K562 (cell line): ENCODE measurements around the gene ADPRH. TPM values are rescaled to one million over a fixed set of nuclear protein-coding genes. Genes with fewer than 3 reads are reported as not detected.

Source experiments
- CEBPG ChIP-seq, 3 experiments: fragments of 200-800 bp in 1 of 3; sonication (Bioruptor generic) in 1 of 3; sonication (generic) in 1 of 3; formaldehyde crosslinking in 1 of 3; IDR thresholded peaks in 2 of 3; conservative IDR thresholded peaks in 1 of 3; 2 replicates each; pipeline versions ENCODE4 v1.6.1 to v1.8.0; 2016 to 2022; ENCODE audit warnings: missing compliant biosample characterization in 2 of 3, missing genetic modification characterization in 2 of 3, mild to moderate bottlenecking in 1 of 3, missing genetic modification reagents in 1 of 3
- EP300 ChIP-seq: IDR thresholded peaks from 2 replicates; pipeline ENCODE4 v1.6.1; 2012; ENCODE audit warnings: low read length, improper control_type of control experiment
- JUN ChIP-seq, 2 experiments: sonication (generic) in 1 of 2; formaldehyde crosslinking in 1 of 2; IDR thresholded peaks; 2 replicates each; pipeline versions ENCODE4 v1.6.1 to v1.8.0; 2012 to 2022; ENCODE audit warnings: borderline replicate concordance in 2 of 2, mild to moderate bottlenecking in 2 of 2, improper control_type of control experiment in 1 of 2, low read depth in 1 of 2, low read length in 1 of 2, missing genetic modification reagents in 1 of 2
- JUND ChIP-seq, 2 experiments: IDR thresholded peaks; 2 replicates in 1 of 2; 3 replicates in 1 of 2; pipeline ENCODE4 v1.6.1; 2011; ENCODE audit warnings: borderline replicate concordance in 2 of 2, low read depth in 2 of 2, low read length in 2 of 2, improper control_type of control experiment in 1 of 2, missing biosample characterization in 1 of 2, missing genetic modification characterization in 1 of 2, missing genetic modification reagents in 1 of 2
- L3MBTL2 ChIP-seq: fragments of 450-650 bp; IDR thresholded peaks from 2 replicates; pipeline ENCODE4 v1.6.1; 2016; ENCODE audit warnings: mild to moderate bottlenecking, moderate library complexity
- MTA3 ChIP-seq: fragments of 450-650 bp; formaldehyde crosslinking; IDR thresholded peaks from 2 replicates; pipeline ENCODE4 v1.6.1; 2017; ENCODE audit warnings: mild to moderate bottlenecking, borderline replicate concordance
- POLR2AphosphoS5 ChIP-seq: IDR thresholded peaks from 2 replicates; pipeline ENCODE4 v1.6.1; 2011; ENCODE audit warnings: mild to moderate bottlenecking, low read depth, low read length, moderate library complexity; ENCODE audit not compliant: control insufficient read depth, insufficient read depth
- POLR2G ChIP-seq: fragments of 200-400 bp; formaldehyde crosslinking; IDR thresholded peaks from 2 replicates; pipeline ENCODE4 v1.6.1; 2017; ENCODE audit warnings: low read depth, mild to moderate bottlenecking, antibody characterized with exemption, low read length, moderate library complexity
- POLR3A ChIP-seq: IDR thresholded peaks from 2 replicates; pipeline ENCODE4 v1.6.1; 2011; ENCODE audit warnings: borderline replicate concordance, mild to moderate bottlenecking, moderate library complexity; ENCODE audit not compliant: insufficient read length, insufficient read depth; ENCODE audit errors: extremely low read depth
- RBM15 ChIP-seq: fragments of 200-400 bp; formaldehyde crosslinking; IDR thresholded peaks from 2 replicates; pipeline ENCODE4 v1.6.1; 2018; ENCODE audit warnings: mild to moderate bottlenecking, low read length, moderate library complexity; ENCODE audit not compliant: insufficient read depth
- RHOXF2B ChIP-seq: fragments of 250-450 bp; sonication (Bioruptor Pico); conservative IDR thresholded peaks from 2 replicates; pipeline ENCODE4 v1.5.1; 2021
- STAG1 ChIP-seq: sonication (generic); formaldehyde crosslinking; IDR thresholded peaks from 2 replicates; pipeline ENCODE4 v1.5.0; 2020; ENCODE audit warnings: missing genetic modification reagents, borderline replicate concordance
- ZBED1 ChIP-seq: IDR thresholded peaks from 2 replicates; pipeline ENCODE4 v1.6.1; 2014
- polyA plus RNA-seq, 8 experiments: library from polyadenylated mRNA; depleted of rRNA in 4 of 8; stranded (reverse) in 5 of 8; unstranded in 3 of 8; fragments of >200 nt; fragmentation: Nextera tagmentation in 2 of 8; fragmentation: Illumina TruSeq in 1 of 8; extraction: Ambion mirVana in 2 of 8; extraction: Trizol in 1 of 8; gene quantifications; 2 replicates each; pipeline versions ENCODE4 v1.2.1 to v1.2.3, GENCODE V29; 2011 to 2014; ENCODE audit warnings: inconsistent platforms in 1 of 8, missing spikeins in 1 of 8
- total RNA-seq, 7 experiments: library from RNA; depleted of rRNA in 6 of 7; stranded (reverse); fragments of >200 nt in 6 of 7; fragmentation: Illumina TruSeq in 2 of 7; extraction: Trizol in 2 of 7; gene quantifications; 2 replicates each; pipeline versions ENCODE4 v1.2.1 to v1.2.3, GENCODE V29; 2011 to 2021; ENCODE audit warnings: low replicate concordance in 1 of 7
- TF ChIP-seq, protein P1 (sequence below): sonication (generic); formaldehyde crosslinking; IDR thresholded peaks from 2 replicates; pipeline ENCODE4 v1.8.0; 2022; ENCODE audit warnings: missing genetic modification reagents, mild to moderate bottlenecking, borderline replicate concordance
- TF ChIP-seq, protein P2 (sequence below), 3 experiments: IDR thresholded peaks in 2 of 3; conservative IDR thresholded peaks in 1 of 3; 2 replicates each; pipeline ENCODE4 v1.5.1; 2011 to 2012; ENCODE audit warnings: low read length in 3 of 3, mild to moderate bottlenecking in 3 of 3, control low read depth in 2 of 3, improper control_type of control experiment in 1 of 3, inconsistent platforms in 1 of 3, low read depth in 1 of 3, mixed read lengths in 1 of 3, moderate library complexity in 1 of 3; ENCODE audit not compliant: insufficient read depth in 2 of 3

Gene ADPRH
- total and polyA plus RNA-seq, 9 of the 15 experiments (the other 6 are each of a cell fraction or from before 2014, with no cell fraction given): 0.01 to 1.4 (median 0.65) TPM

DNA sequence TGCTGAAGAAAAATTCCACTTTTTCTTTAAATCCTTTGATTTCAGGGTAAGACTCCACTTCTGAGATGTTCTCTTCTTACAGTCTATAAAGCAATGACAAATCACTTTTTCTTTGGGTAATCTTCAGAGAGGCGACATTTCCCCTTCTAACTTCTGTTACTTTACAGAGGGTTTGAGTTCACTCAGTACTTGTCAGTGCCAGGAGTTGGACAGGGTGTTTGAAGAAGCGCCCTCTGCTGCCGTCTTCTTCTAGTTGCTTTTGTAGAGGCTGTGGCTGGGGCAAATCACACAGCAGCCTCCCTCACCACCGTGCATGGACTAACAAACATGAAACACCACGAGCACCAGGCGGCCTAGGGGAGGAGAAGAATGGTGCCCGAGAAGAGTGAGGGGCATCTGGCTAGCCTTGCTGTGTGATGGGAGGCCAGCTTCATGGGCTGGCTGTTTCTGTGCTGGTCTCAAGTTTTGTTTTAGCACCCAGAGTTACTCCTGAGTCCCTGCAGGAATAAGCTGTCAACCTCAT lies 19.8 kb upstream of the ADPRH start, which contains the start of gene CD80 (continued):
- TF ChIP-seq, protein P1, sequence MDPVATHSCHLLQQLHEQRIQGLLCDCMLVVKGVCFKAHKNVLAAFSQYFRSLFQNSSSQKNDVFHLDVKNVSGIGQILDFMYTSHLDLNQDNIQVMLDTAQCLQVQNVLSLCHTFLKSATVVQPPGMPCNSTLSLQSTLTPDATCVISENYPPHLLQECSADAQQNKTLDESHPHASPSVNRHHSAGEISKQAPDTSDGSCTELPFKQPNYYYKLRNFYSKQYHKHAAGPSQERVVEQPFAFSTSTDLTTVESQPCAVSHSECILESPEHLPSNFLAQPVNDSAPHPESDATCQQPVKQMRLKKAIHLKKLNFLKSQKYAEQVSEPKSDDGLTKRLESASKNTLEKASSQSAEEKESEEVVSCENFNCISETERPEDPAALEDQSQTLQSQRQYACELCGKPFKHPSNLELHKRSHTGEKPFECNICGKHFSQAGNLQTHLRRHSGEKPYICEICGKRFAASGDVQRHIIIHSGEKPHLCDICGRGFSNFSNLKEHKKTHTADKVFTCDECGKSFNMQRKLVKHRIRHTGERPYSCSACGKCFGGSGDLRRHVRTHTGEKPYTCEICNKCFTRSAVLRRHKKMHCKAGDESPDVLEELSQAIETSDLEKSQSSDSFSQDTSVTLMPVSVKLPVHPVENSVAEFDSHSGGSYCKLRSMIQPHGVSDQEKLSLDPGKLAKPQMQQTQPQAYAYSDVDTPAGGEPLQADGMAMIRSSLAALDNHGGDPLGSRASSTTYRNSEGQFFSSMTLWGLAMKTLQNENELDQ: no peak
- no peak for TF ChIP-seq POLR3A
- 0 out of 2 replicates have a peak, but pooled peaks have one; percentile 25 for TF ChIP-seq MTA3
- no peak for TF ChIP-seq POLR2AphosphoS5
- no peak for TF ChIP-seq EP300
- TF ChIP-seq POLR2G: no peak
- no peak for TF ChIP-seq L3MBTL2
- no peak for TF ChIP-seq ZBED1
- no peak for TF ChIP-seq STAG1 (CRISPR knock-in tag)
- peak; percentile 31; the same call in 1 of the 2 replicates for TF ChIP-seq JUND (IDR thresholded peaks at IDR 0.05; ENCODE audit: borderline replicate concordance, low read depth, low read length)
- TF ChIP-seq JUND (tag; IDR thresholded peaks at IDR 0.05; ENCODE audit: borderline replicate concordance, low read depth, low read length): no peak
- no peak for TF ChIP-seq JUN (IDR thresholded peaks at IDR 0.05; ENCODE audit: borderline replicate concordance, low read depth, low read length)
- TF ChIP-seq JUN (CRISPR knock-in tag; IDR thresholded peaks at IDR 0.05; ENCODE audit: borderline replicate concordance): no peak
- TF ChIP-seq CEBPG (CRISPR knock-in tag; IDR thresholded peaks at IDR 0.05): no peak
- TF ChIP-seq CEBPG (tag; conservative IDR thresholded peaks at IDR 0.05 in 1 of 2, IDR thresholded peaks at IDR 0.05 in 1 of 2): no peak
- no peak for TF ChIP-seq RBM15
- TF ChIP-seq RHOXF2B (CRISPR knock-in tag): no peak
- TF ChIP-seq, protein P2, sequence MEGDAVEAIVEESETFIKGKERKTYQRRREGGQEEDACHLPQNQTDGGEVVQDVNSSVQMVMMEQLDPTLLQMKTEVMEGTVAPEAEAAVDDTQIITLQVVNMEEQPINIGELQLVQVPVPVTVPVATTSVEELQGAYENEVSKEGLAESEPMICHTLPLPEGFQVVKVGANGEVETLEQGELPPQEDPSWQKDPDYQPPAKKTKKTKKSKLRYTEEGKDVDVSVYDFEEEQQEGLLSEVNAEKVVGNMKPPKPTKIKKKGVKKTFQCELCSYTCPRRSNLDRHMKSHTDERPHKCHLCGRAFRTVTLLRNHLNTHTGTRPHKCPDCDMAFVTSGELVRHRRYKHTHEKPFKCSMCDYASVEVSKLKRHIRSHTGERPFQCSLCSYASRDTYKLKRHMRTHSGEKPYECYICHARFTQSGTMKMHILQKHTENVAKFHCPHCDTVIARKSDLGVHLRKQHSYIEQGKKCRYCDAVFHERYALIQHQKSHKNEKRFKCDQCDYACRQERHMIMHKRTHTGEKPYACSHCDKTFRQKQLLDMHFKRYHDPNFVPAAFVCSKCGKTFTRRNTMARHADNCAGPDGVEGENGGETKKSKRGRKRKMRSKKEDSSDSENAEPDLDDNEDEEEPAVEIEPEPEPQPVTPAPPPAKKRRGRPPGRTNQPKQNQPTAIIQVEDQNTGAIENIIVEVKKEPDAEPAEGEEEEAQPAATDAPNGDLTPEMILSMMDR (IDR thresholded peaks at IDR 0.05 in 2 of 3, conservative IDR thresholded peaks at IDR 0.05 in 1 of 3; ENCODE audit: insufficient read depth in 2 of 3, low read depth in 1 of 3, low read length in 3 of 3): peak; percentile 56 to 72 (median 62); a peak in 5 of 6 replicates
